ENCODE measurements around the gene PRR30. TPM values are rescaled to one million over a fixed set of nuclear protein-coding genes. Genes with fewer than 3 reads are reported as not detected.

Gene PRR30
- total RNA-seq, 1 experiment from 2014 or later = not detected

- TF ChIP-seq YY1 (IDR thresholded peaks at IDR 0.05; ENCODE audit: extremely low read depth, insufficient replicate concordance, low read depth, low read length) (no peak), EGR1 (IDR thresholded peaks at IDR 0.05; ENCODE audit: low read depth) (no peak), ZNF274 (IDR thresholded peaks at IDR 0.05; ENCODE audit: low read depth, low read length) (no peak), FOSL1 (IDR thresholded peaks at IDR 0.05; ENCODE audit: low read depth) (no peak), CBX3 (IDR thresholded peaks at IDR 0.05; ENCODE audit: low read depth) (no peak), POLR2A (IDR thresholded peaks at IDR 0.05; ENCODE audit: borderline replicate concordance, extremely low read depth, insufficient read depth, insufficient read length) (no peak), SIN3A (IDR thresholded peaks at IDR 0.05; ENCODE audit: low read depth) (no peak)
- TF ChIP-seq, protein P1, sequence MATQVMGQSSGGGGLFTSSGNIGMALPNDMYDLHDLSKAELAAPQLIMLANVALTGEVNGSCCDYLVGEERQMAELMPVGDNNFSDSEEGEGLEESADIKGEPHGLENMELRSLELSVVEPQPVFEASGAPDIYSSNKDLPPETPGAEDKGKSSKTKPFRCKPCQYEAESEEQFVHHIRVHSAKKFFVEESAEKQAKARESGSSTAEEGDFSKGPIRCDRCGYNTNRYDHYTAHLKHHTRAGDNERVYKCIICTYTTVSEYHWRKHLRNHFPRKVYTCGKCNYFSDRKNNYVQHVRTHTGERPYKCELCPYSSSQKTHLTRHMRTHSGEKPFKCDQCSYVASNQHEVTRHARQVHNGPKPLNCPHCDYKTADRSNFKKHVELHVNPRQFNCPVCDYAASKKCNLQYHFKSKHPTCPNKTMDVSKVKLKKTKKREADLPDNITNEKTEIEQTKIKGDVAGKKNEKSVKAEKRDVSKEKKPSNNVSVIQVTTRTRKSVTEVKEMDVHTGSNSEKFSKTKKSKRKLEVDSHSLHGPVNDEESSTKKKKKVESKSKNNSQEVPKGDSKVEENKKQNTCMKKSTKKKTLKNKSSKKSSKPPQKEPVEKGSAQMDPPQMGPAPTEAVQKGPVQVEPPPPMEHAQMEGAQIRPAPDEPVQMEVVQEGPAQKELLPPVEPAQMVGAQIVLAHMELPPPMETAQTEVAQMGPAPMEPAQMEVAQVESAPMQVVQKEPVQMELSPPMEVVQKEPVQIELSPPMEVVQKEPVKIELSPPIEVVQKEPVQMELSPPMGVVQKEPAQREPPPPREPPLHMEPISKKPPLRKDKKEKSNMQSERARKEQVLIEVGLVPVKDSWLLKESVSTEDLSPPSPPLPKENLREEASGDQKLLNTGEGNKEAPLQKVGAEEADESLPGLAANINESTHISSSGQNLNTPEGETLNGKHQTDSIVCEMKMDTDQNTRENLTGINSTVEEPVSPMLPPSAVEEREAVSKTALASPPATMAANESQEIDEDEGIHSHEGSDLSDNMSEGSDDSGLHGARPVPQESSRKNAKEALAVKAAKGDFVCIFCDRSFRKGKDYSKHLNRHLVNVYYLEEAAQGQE (IDR thresholded peaks at IDR 0.05; ENCODE audit: low read depth) = no peak
These were observed 47.6 kb upstream of the PRR30 start (continued) for GRCh38 chr2:27186613-27187345.

GRCh38 chr2:27185331-27186026, 46.3 kb upstream of the PRR30 start:
- POLR2A ChIA-PET = no interaction called here
- H3K9me2 ChIP-seq (ENCODE audit: insufficient read depth) = no peaks in the 10 kb centered on the region
- intact Hi-C loops (cut with micrococcal nuclease) = no loop called here
- no peak for TF ChIP-seq SP1 (IDR thresholded peaks at IDR 0.05; ENCODE audit: low read depth)
- TF ChIP-seq CEBPB (IDR thresholded peaks at IDR 0.05; ENCODE audit: low read depth) = no peak
- TF ChIP-seq EGR1 (IDR thresholded peaks at IDR 0.05; ENCODE audit: low read depth) = no peak
- no peak for TF ChIP-seq YY1 (IDR thresholded peaks at IDR 0.05; ENCODE audit: extremely low read depth, insufficient replicate concordance, low read depth, low read length)
- TF ChIP-seq FOSL1 (IDR thresholded peaks at IDR 0.05; ENCODE audit: low read depth) = no peak
- TF ChIP-seq, protein P2, sequence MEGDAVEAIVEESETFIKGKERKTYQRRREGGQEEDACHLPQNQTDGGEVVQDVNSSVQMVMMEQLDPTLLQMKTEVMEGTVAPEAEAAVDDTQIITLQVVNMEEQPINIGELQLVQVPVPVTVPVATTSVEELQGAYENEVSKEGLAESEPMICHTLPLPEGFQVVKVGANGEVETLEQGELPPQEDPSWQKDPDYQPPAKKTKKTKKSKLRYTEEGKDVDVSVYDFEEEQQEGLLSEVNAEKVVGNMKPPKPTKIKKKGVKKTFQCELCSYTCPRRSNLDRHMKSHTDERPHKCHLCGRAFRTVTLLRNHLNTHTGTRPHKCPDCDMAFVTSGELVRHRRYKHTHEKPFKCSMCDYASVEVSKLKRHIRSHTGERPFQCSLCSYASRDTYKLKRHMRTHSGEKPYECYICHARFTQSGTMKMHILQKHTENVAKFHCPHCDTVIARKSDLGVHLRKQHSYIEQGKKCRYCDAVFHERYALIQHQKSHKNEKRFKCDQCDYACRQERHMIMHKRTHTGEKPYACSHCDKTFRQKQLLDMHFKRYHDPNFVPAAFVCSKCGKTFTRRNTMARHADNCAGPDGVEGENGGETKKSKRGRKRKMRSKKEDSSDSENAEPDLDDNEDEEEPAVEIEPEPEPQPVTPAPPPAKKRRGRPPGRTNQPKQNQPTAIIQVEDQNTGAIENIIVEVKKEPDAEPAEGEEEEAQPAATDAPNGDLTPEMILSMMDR (IDR thresholded peaks at IDR 0.05 in 2 of 3, conservative IDR thresholded peaks at IDR 0.05 in 1 of 3; ENCODE audit: borderline replicate concordance in 1 of 3, insufficient read depth in 1 of 3, low read depth in 2 of 3, low read length in 2 of 3) = no peak
- TF ChIP-seq POLR2A (IDR thresholded peaks at IDR 0.05; ENCODE audit: borderline replicate concordance, extremely low read depth, insufficient read depth, insufficient read length) = no peak
- TF ChIP-seq EZH2phosphoT487 (IDR thresholded peaks at IDR 0.05; ENCODE audit: borderline replicate concordance) = no peak
- TF ChIP-seq SRF (IDR thresholded peaks at IDR 0.05; ENCODE audit: low read depth) = no peak
- no peak for TF ChIP-seq POLR2AphosphoS5 (IDR thresholded peaks at IDR 0.05; ENCODE audit: low read depth, low read length)
- no peak for TF ChIP-seq ZNF274 (IDR thresholded peaks at IDR 0.05; ENCODE audit: low read depth, low read length)
- no peak for TF ChIP-seq TCF7L2 (IDR thresholded peaks at IDR 0.05; ENCODE audit: borderline replicate concordance, extremely low read depth, insufficient read depth, insufficient read length)

More at GRCh38 chr2:27185331-27186026, 46.3 kb upstream of the PRR30 start:
- Histone ChIP-seq H3K9me3 (ENCODE audit: control insufficient read depth in 1 of 2, insufficient read depth in 1 of 2, low read depth in 1 of 2, low read length in 2 of 2) (no peaks in the 10 kb centered on the region), H3K27me3 (ENCODE audit: insufficient read depth, low read length) (no peaks in the 10 kb centered on the region), H3K36me3 (ENCODE audit: control insufficient read depth in 1 of 2, insufficient read depth in 2 of 2, low read length in 2 of 2) (no peaks in the 10 kb centered on the region), H3K4me1 (ENCODE audit: control insufficient read depth in 1 of 2, insufficient read depth in 2 of 2, low read length in 2 of 2) (no peaks in the 10 kb centered on the region), H3K27ac (ENCODE audit: low read depth, low read length) (no peak overlapping the region), H4K20me1 (ENCODE audit: insufficient read depth) (no peaks in the 10 kb centered on the region), H3K9ac (ENCODE audit: low read length) (no peak overlapping the region), H2AFZ (ENCODE audit: low read depth, low read length, poor library complexity, severe bottlenecking) (no peak overlapping the region), H3K79me2 (ENCODE audit: insufficient read depth, low read length) (no peaks in the 10 kb centered on the region), H3K4me3 (replicated peaks in 1 of 2; ENCODE audit: low read depth in 1 of 2, low read length in 2 of 2) (no peak overlapping the region), H3K4me2 (ENCODE audit: low read length) (no peak overlapping the region)
- no TSS peak for BruUV-seq (replicated peaks)
- no peak for DNase-seq (ENCODE audit: low read depth, low spot score)
- ChIA-PET RAD21 (ENCODE audit: low non-redundant PET in 1 of 2, low total read pairs in 2 of 2, uncharacterized antibody in 2 of 2, unreplicated experiment in 2 of 2) (no interaction called here), CTCF (interaction anchor here (0.7 kb wide), 1 partner anchor 94 kb away, joined by 3 read pairs; no protein-coding TSS in a partner anchor)
- ATAC-seq = no peak

Measured in HCT116 (cell line).